ENCODE measurements around the gene ZSWIM5.
"Not testable (repeated sequence)": the region's sequence is repeated elsewhere in the genome, so short reads cannot be mapped to it uniquely, and the experiment has no call there.

ZSWIM5 gene

GRCh38 chr1:45205011-45205909, 1.1 kb downstream of the ZSWIM5 start:
- in situ Hi-C loops (cut with MboI; ENCODE audit: low sequenced_read_pairs) = no loop called here

GRCh38 chr1:45200906-45201500, 5.4 kb downstream of the ZSWIM5 start:
- in situ Hi-C loops (cut with MboI; ENCODE audit: low sequenced_read_pairs) = no loop called here

- in situ Hi-C loops (cut with MboI; ENCODE audit: low sequenced_read_pairs) = no loop called here
Measured at GRCh38 chr1:45200435-45200834, 6.0 kb downstream of the ZSWIM5 start.

GRCh38 chr1:45198185-45198584, 8.2 kb downstream of the ZSWIM5 start:
- in situ Hi-C loops (cut with MboI; ENCODE audit: low sequenced_read_pairs) = no loop called here

- in situ Hi-C loops (cut with MboI; ENCODE audit: low sequenced_read_pairs) = no loop called here
Measured at GRCh38 chr1:45196863-45197262, 9.5 kb downstream of the ZSWIM5 start.

- in situ Hi-C loops (cut with MboI; ENCODE audit: low sequenced_read_pairs) = no loop called here
Measured at GRCh38 chr1:45191418-45191783, 15.0 kb downstream of the ZSWIM5 start.

GRCh38 chr1:45187725-45188124, 18.7 kb downstream of the ZSWIM5 start:
- in situ Hi-C loops (cut with MboI; ENCODE audit: low sequenced_read_pairs) = no loop called here

GRCh38 chr1:45179918-45180519, 26.4 kb downstream of the ZSWIM5 start:
- in situ Hi-C loops (cut with MboI; ENCODE audit: low sequenced_read_pairs) = not testable (repeated sequence)

- in situ Hi-C loops (cut with MboI; ENCODE audit: low sequenced_read_pairs) = no loop called here
Measured at GRCh38 chr1:45177452-45177851, 29.0 kb downstream of the ZSWIM5 start.

GRCh38 chr1:45172764-45173163, 33.6 kb downstream of the ZSWIM5 start:
- in situ Hi-C loops (cut with MboI; ENCODE audit: low sequenced_read_pairs) = no loop called here

- in situ Hi-C loops (cut with MboI; ENCODE audit: low sequenced_read_pairs) = no loop called here
Measured at GRCh38 chr1:45172005-45172404, 34.4 kb downstream of the ZSWIM5 start.

GRCh38 chr1:45171575-45171974, 34.8 kb downstream of the ZSWIM5 start:
- in situ Hi-C loops (cut with MboI; ENCODE audit: low sequenced_read_pairs) = no loop called here

GRCh38 chr1:45170151-45170742, 36.2 kb downstream of the ZSWIM5 start:
- in situ Hi-C loops (cut with MboI; ENCODE audit: low sequenced_read_pairs) = no loop called here

- in situ Hi-C loops (cut with MboI; ENCODE audit: low sequenced_read_pairs) = not testable (repeated sequence)
Measured at GRCh38 chr1:45167947-45168346, 38.5 kb downstream of the ZSWIM5 start.

GRCh38 chr1:45164307-45164706, 42.1 kb downstream of the ZSWIM5 start:
- in situ Hi-C loops (cut with MboI; ENCODE audit: low sequenced_read_pairs) = not testable (repeated sequence)

GRCh38 chr1:45163111-45163510, 43.3 kb downstream of the ZSWIM5 start:
- in situ Hi-C loops (cut with MboI; ENCODE audit: low sequenced_read_pairs) = not testable (repeated sequence)

- in situ Hi-C loops (cut with MboI; ENCODE audit: low sequenced_read_pairs) = not testable (repeated sequence)
Measured at GRCh38 chr1:45162041-45163035, 44.1 kb downstream of the ZSWIM5 start.

GRCh38 chr1:45155957-45156356, 50.4 kb downstream of the ZSWIM5 start:
- in situ Hi-C loops (cut with MboI; ENCODE audit: low sequenced_read_pairs) = no loop called here

GRCh38 chr1:45155423-45155822, 51.0 kb downstream of the ZSWIM5 start:
- in situ Hi-C loops (cut with MboI; ENCODE audit: low sequenced_read_pairs) = no loop called here

- in situ Hi-C loops (cut with MboI; ENCODE audit: low sequenced_read_pairs) = no loop called here
Measured at GRCh38 chr1:45152126-45152525, 54.3 kb downstream of the ZSWIM5 start.

Data from HL-60/S4 (cell line).